Kidney capillary endothelial cell (primary cell): ENCODE measurements around the gene CASP10.
A peak's percentile ranks its signal among the peaks of the same experiment; 100 is the strongest.
"Not testable (repeated sequence)": the region's sequence is repeated elsewhere in the genome, so short reads cannot be mapped to it uniquely, and the experiment has no call there.

Experiments
- DNase-seq: peaks from one replicate; pipeline ENCODE4 v3.0.0-alpha.2; 2018; ENCODE audit warnings: low spot score

Gene CASP10

GRCh38 chr2:201233812-201234662 lies 51.1 kb downstream of the CASP10 start:
- DNase-seq: no peak

GRCh38 chr2:201234663-201235135 lies 51.8 kb downstream of the CASP10 start:
- no peak for DNase-seq

- peak; percentile 70 for DNase-seq
Measured at GRCh38 chr2:201235860-201236811, 53.2 kb downstream of the CASP10 start.

- DNase-seq: no peak
Measured at GRCh38 chr2:201237486-201238123, 54.7 kb downstream of the CASP10 start.

GRCh38 chr2:201239167-201239935 lies 56.4 kb downstream of the CASP10 start:
- DNase-seq: not testable (repeated sequence)

- no peak for DNase-seq
Measured at GRCh38 chr2:201242571-201243277, 59.8 kb downstream of the CASP10 start.

- no peak for DNase-seq
Measured at GRCh38 chr2:201244829-201245228, 61.9 kb downstream of the CASP10 start.

- no peak for DNase-seq
Measured at GRCh38 chr2:201246280-201246679, 63.3 kb downstream of the CASP10 start.

- DNase-seq: no peak
Measured at GRCh38 chr2:201248288-201248844, 65.4 kb downstream of the CASP10 start.

- no peak for DNase-seq
Measured at GRCh38 chr2:201249889-201250288, 66.9 kb downstream of the CASP10 start.

- DNase-seq: no peak
Measured at GRCh38 chr2:201250741-201251140, 67.8 kb downstream of the CASP10 start.

- DNase-seq: no peak
Measured at GRCh38 chr2:201254081-201254730, 71.3 kb downstream of the CASP10 start.

GRCh38 chr2:201255408-201256033 lies 72.6 kb downstream of the CASP10 start:
- no peak for DNase-seq

GRCh38 chr2:201256082-201256481 lies 73.1 kb downstream of the CASP10 start:
- no peak for DNase-seq

GRCh38 chr2:201257381-201257955 lies 74.5 kb downstream of the CASP10 start:
- no peak for DNase-seq

GRCh38 chr2:201257956-201258665 lies 75.2 kb downstream of the CASP10 start:
- peak; percentile 85 for DNase-seq

GRCh38 chr2:201258666-201259615 lies 76.0 kb downstream of the CASP10 start:
- DNase-seq: peak; percentile 26
